HEK293 (cell line): ENCODE data around the gene NLGN3.

ENCODE experiments used
- GLIS2 ChIP-seq: fragments of 450-650 bp; formaldehyde crosslinking; IDR thresholded peaks from 2 replicates; pipeline ENCODE4 v1.5.1; 2016; ENCODE audit warnings: missing biosample characterization, missing genetic modification characterization
- KLF17 ChIP-seq: fragments of 450-650 bp; formaldehyde crosslinking; IDR thresholded peaks from 2 replicates; pipeline ENCODE4 v1.5.1; 2016; ENCODE audit warnings: missing biosample characterization, missing genetic modification characterization
- KLF8 ChIP-seq: fragments of 450-650 bp; formaldehyde crosslinking; IDR thresholded peaks from 2 replicates; pipeline ENCODE4 v1.5.1; 2016; ENCODE audit warnings: missing biosample characterization, missing genetic modification characterization
- MZF1 ChIP-seq: fragments of 450-650 bp; formaldehyde crosslinking; IDR thresholded peaks from 2 replicates; pipeline ENCODE4 v1.5.1; 2017; ENCODE audit warnings: missing biosample characterization, missing genetic modification characterization, borderline replicate concordance
- OSR2 ChIP-seq: fragments of 450-650 bp; formaldehyde crosslinking; IDR thresholded peaks from 2 replicates; pipeline ENCODE4 v1.5.1; 2016; ENCODE audit warnings: missing biosample characterization, missing genetic modification characterization
- PATZ1 ChIP-seq: fragments of 450-650 bp; formaldehyde crosslinking; IDR thresholded peaks from 2 replicates; pipeline ENCODE4 v1.5.1; 2016; ENCODE audit warnings: missing biosample characterization, missing genetic modification characterization
- PRDM6 ChIP-seq: fragments of 450-650 bp; formaldehyde crosslinking; IDR thresholded peaks from 2 replicates; pipeline ENCODE4 v1.5.1; 2017; ENCODE audit warnings: missing biosample characterization, missing genetic modification characterization
- SALL2 ChIP-seq: fragments of 450-650 bp; formaldehyde crosslinking; IDR thresholded peaks from 2 replicates; pipeline ENCODE4 v1.5.0; 2017; ENCODE audit warnings: missing biosample characterization, mild to moderate bottlenecking, missing genetic modification characterization, borderline replicate concordance
- ZBTB11 ChIP-seq: fragments of 450-650 bp; formaldehyde crosslinking; conservative IDR thresholded peaks from 2 replicates; pipeline ENCODE4 v1.5.1; 2016; ENCODE audit warnings: low read depth, missing biosample characterization, missing genetic modification characterization
- ZBTB20 ChIP-seq: fragments of 450-650 bp; formaldehyde crosslinking; IDR thresholded peaks from 2 replicates; pipeline ENCODE4 v1.5.1; 2016; ENCODE audit warnings: missing biosample characterization, missing genetic modification characterization
- ZBTB6 ChIP-seq: fragments of 450-650 bp; formaldehyde crosslinking; IDR thresholded peaks from 2 replicates; pipeline ENCODE4 v1.5.1; 2017; ENCODE audit warnings: missing biosample characterization, missing genetic modification characterization
- ZBTB8A ChIP-seq: fragments of 450-650 bp; formaldehyde crosslinking; IDR thresholded peaks from 2 replicates; pipeline ENCODE4 v1.5.1; 2016; ENCODE audit warnings: missing biosample characterization, missing genetic modification characterization
- ZIC2 ChIP-seq: fragments of 450-650 bp; formaldehyde crosslinking; IDR thresholded peaks from 2 replicates; pipeline ENCODE4 v1.5.1; 2016; ENCODE audit warnings: missing biosample characterization, missing genetic modification characterization
- ZNF211 ChIP-seq: fragments of 450-650 bp; formaldehyde crosslinking; IDR thresholded peaks from 2 replicates; pipeline ENCODE4 v1.5.1; 2016; ENCODE audit warnings: low read depth, missing biosample characterization, missing genetic modification characterization
- ZNF341 ChIP-seq: fragments of 450-650 bp; formaldehyde crosslinking; IDR thresholded peaks from 2 replicates; pipeline ENCODE4; 2016; ENCODE audit warnings: low read depth, missing biosample characterization, missing genetic modification characterization
- ZNF354C ChIP-seq: fragments of 450-650 bp; formaldehyde crosslinking; IDR thresholded peaks from 2 replicates; pipeline ENCODE4 v1.5.1; 2016; ENCODE audit warnings: missing biosample characterization, missing genetic modification characterization, low read depth, borderline replicate concordance
- ZNF394 ChIP-seq: fragments of 450-650 bp; formaldehyde crosslinking; IDR thresholded peaks from 2 replicates; pipeline ENCODE4 v1.5.1; 2016; ENCODE audit warnings: missing biosample characterization, missing genetic modification characterization, mild to moderate bottlenecking, moderate library complexity, borderline replicate concordance
- ZNF404 ChIP-seq: fragments of 450-650 bp; formaldehyde crosslinking; IDR thresholded peaks from 2 replicates; pipeline ENCODE4 v1.5.1; 2017; ENCODE audit warnings: missing biosample characterization, missing genetic modification characterization
- ZNF501 ChIP-seq: fragments of 450-650 bp; formaldehyde crosslinking; IDR thresholded peaks from 2 replicates; pipeline ENCODE4 v1.5.1; 2016; ENCODE audit warnings: missing biosample characterization, missing genetic modification characterization
- ZNF544 ChIP-seq: fragments of 450-650 bp; formaldehyde crosslinking; IDR thresholded peaks from 2 replicates; pipeline ENCODE4 v1.5.0; 2017; ENCODE audit warnings: missing biosample characterization, missing genetic modification characterization
- ZNF596 ChIP-seq: fragments of 450-650 bp; IDR thresholded peaks from 2 replicates; pipeline ENCODE4 v1.5.0; 2018; ENCODE audit warnings: missing biosample characterization, mild to moderate bottlenecking, missing genetic modification characterization, moderate library complexity
- ZNF624 ChIP-seq: fragments of 450-650 bp; formaldehyde crosslinking; IDR thresholded peaks from 2 replicates; pipeline ENCODE4 v1.5.1; 2017; ENCODE audit warnings: missing biosample characterization, missing genetic modification characterization
- ZNF629 ChIP-seq: fragments of 450-650 bp; formaldehyde crosslinking; IDR thresholded peaks from 2 replicates; pipeline ENCODE4 v1.5.1; 2017; ENCODE audit warnings: missing biosample characterization, missing genetic modification characterization
- ZNF645 ChIP-seq: fragments of 450-650 bp; formaldehyde crosslinking; IDR thresholded peaks from 2 replicates; pipeline ENCODE4; 2016; ENCODE audit warnings: missing biosample characterization, missing genetic modification characterization
- ZNF660 ChIP-seq: fragments of 450-650 bp; IDR thresholded peaks from 2 replicates; pipeline ENCODE4 v1.5.1; 2018; ENCODE audit warnings: missing biosample characterization, mild to moderate bottlenecking, missing genetic modification characterization
- ZNF776 ChIP-seq: fragments of 450-650 bp; formaldehyde crosslinking; IDR thresholded peaks from 2 replicates; pipeline ENCODE4 v1.5.0; 2017; ENCODE audit warnings: missing biosample characterization, missing genetic modification characterization, borderline replicate concordance
- ZSCAN30 ChIP-seq: fragments of 450-650 bp; IDR thresholded peaks from 2 replicates; pipeline ENCODE4 v1.5.1; 2018; ENCODE audit warnings: missing biosample characterization, mild to moderate bottlenecking, missing genetic modification characterization, moderate library complexity
- ZSCAN4 ChIP-seq: fragments of 450-650 bp; formaldehyde crosslinking; IDR thresholded peaks from 2 replicates; pipeline ENCODE4 v1.5.1; 2017; ENCODE audit warnings: missing biosample characterization, missing genetic modification characterization

The NLGN3 gene

GRCh38 chrX:71095981-71096759 lies 48.5 kb upstream of the NLGN3 start (continued):
- peak; percentile 73 for TF ChIP-seq ZBTB20
- TF ChIP-seq ZNF660: no peak
- TF ChIP-seq ZBTB11 (tag by site-specific recombination): no peak; the same call in 1 of the 2 replicates
- no peak for TF ChIP-seq ZNF645 (tag by site-specific recombination)
- TF ChIP-seq ZSCAN30 (tag by site-specific recombination): no peak
- TF ChIP-seq SALL2: no peak
- TF ChIP-seq ZNF404 (tag by site-specific recombination): no peak
- TF ChIP-seq ZNF629: no peak
- no peak for TF ChIP-seq ZNF544
- TF ChIP-seq ZNF354C: no peak
- TF ChIP-seq ZNF211 (tag by site-specific recombination): no peak
- TF ChIP-seq ZNF341: 0 out of 2 replicates have a peak, but pooled peaks have one; percentile 10
- TF ChIP-seq ZBTB6: no peak
- no peak for TF ChIP-seq ZIC2 (tag by site-specific recombination)
- no peak for TF ChIP-seq ZNF394
- no peak for TF ChIP-seq KLF8
- TF ChIP-seq PRDM6 (tag by site-specific recombination): no peak
- no peak for TF ChIP-seq ZNF776 (tag by site-specific recombination)
- TF ChIP-seq ZNF501 (tag by site-specific recombination): 0 out of 2 replicates have a peak, but pooled peaks have one; percentile 37
- no peak for TF ChIP-seq ZNF624 (tag by site-specific recombination)
- no peak for TF ChIP-seq ZBTB8A
- peak; percentile 89 for TF ChIP-seq MZF1 (tag by site-specific recombination)
- no peak for TF ChIP-seq KLF17 (tag by site-specific recombination)
- peak; percentile 62 for TF ChIP-seq GLIS2
- TF ChIP-seq ZNF596 (tag by site-specific recombination): no peak
- no peak for TF ChIP-seq OSR2 (tag by site-specific recombination)
- TF ChIP-seq PATZ1 (tag by site-specific recombination): peak; percentile 71
- no peak for TF ChIP-seq ZSCAN4
